Measurements from ENCODE around the gene TRH.

Gene TRH

GRCh38 chr3:129944709-129945108 is 29.8 kb upstream of the TRH start:
- Histone ChIP-seq H3K4me3 (ENCODE audit: low read length) (no peak overlapping the region), H3K27ac (ENCODE audit: low read length) (no peak overlapping the region), H3K36me3 (ENCODE audit: control insufficient read depth, low read depth, low read length) (no peaks in the 10 kb centered on the region), H3K27me3 (ENCODE audit: control insufficient read depth, insufficient read depth, low read length) (no peaks in the 10 kb centered on the region), H3K9ac (ENCODE audit: low read length) (no peak overlapping the region), H3K9me3 (ENCODE audit: control insufficient read depth, low read depth, low read length) (no peaks in the 10 kb centered on the region), H3K4me1 (ENCODE audit: control insufficient read depth, low read depth, low read length) (no peaks in the 10 kb centered on the region)

GRCh38 chr3:129947538-129948240 is 26.8 kb upstream of the TRH start:
- no peak overlapping the region for H3K27ac ChIP-seq (ENCODE audit: low read length)
- no peak overlapping the region for H3K4me3 ChIP-seq (ENCODE audit: low read length)
- no peaks in the 10 kb centered on the region for H3K27me3 ChIP-seq (ENCODE audit: control insufficient read depth, insufficient read depth, low read length)
- H3K4me1 ChIP-seq (ENCODE audit: control insufficient read depth, low read depth, low read length), result no peaks in the 10 kb centered on the region
- no peaks in the 10 kb centered on the region for H3K9me3 ChIP-seq (ENCODE audit: control insufficient read depth, low read depth, low read length)
- no peak overlapping the region for H3K9ac ChIP-seq (ENCODE audit: low read length)
- no peaks in the 10 kb centered on the region for H3K36me3 ChIP-seq (ENCODE audit: control insufficient read depth, low read depth, low read length)

DNA sequence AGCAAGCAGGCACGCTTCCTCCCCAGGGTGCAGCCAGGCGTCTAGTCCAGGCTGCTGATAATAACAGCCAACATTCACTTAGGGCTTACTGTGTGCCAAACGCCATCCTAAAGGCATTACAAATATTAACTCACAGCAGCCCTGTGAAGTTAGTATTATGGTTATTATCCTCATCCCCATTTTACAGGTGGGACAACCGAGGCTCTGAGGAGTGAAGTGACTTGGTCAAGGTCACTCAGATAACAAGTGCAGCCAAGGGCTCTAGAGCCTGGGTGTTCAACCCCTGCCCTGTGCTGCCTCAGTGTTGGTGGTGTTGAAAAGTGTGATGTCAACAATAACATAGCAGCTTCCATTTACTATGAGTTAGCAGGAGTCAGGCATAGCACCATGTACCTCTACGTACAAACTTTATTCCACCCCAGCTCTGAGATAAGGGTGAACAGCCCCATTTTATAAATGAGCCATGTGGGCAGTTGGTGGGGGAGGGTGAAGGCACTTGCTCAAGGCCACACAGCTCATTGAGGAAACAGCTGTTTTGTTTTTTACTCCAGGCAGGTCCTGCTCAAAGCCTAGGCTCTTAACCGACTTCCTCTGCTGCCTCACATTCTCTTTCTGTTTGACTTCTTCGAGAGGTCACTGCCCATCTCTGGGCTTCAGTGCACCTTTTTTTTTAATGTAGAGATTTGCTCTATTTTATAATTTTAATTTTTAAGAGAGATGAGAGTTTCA is 24.0 kb upstream of the TRH start:
- Histone ChIP-seq H3K4me1 (ENCODE audit: control insufficient read depth, low read depth, low read length) (no peaks in the 10 kb centered on the region), H3K27me3 (ENCODE audit: control insufficient read depth, insufficient read depth, low read length) (no peaks in the 10 kb centered on the region), H3K36me3 (ENCODE audit: control insufficient read depth, low read depth, low read length) (no peaks in the 10 kb centered on the region), H3K27ac (ENCODE audit: low read length) (no peak overlapping the region), H3K9me3 (ENCODE audit: control insufficient read depth, low read depth, low read length) (no peaks in the 10 kb centered on the region), H3K4me3 (ENCODE audit: low read length) (no peak overlapping the region), H3K9ac (ENCODE audit: low read length) (no peak overlapping the region)

- no peak overlapping the region for H3K4me3 ChIP-seq (ENCODE audit: low read length)
- H3K36me3 ChIP-seq (ENCODE audit: control insufficient read depth, low read depth, low read length), result no peaks in the 10 kb centered on the region
- no peaks in the 10 kb centered on the region for H3K9me3 ChIP-seq (ENCODE audit: control insufficient read depth, low read depth, low read length)
- no peak overlapping the region for H3K27ac ChIP-seq (ENCODE audit: low read length)
- no peaks in the 10 kb centered on the region for H3K4me1 ChIP-seq (ENCODE audit: control insufficient read depth, low read depth, low read length)
- no peaks in the 10 kb centered on the region for H3K27me3 ChIP-seq (ENCODE audit: control insufficient read depth, insufficient read depth, low read length)
- no peak overlapping the region for H3K9ac ChIP-seq (ENCODE audit: low read length)
Measured at GRCh38 chr3:129952556-129953355, 21.8 kb upstream of the TRH start.

GRCh38 chr3:129953621-129954020 is 20.9 kb upstream of the TRH start:
- no peak overlapping the region for H3K4me3 ChIP-seq (ENCODE audit: low read length)
- no peaks in the 10 kb centered on the region for H3K27me3 ChIP-seq (ENCODE audit: control insufficient read depth, insufficient read depth, low read length)
- H3K9me3 ChIP-seq (ENCODE audit: control insufficient read depth, low read depth, low read length), result no peaks in the 10 kb centered on the region
- H3K36me3 ChIP-seq (ENCODE audit: control insufficient read depth, low read depth, low read length), result no peaks in the 10 kb centered on the region
- no peaks in the 10 kb centered on the region for H3K4me1 ChIP-seq (ENCODE audit: control insufficient read depth, low read depth, low read length)
- no peak overlapping the region for H3K9ac ChIP-seq (ENCODE audit: low read length)
- H3K27ac ChIP-seq (ENCODE audit: low read length), result no peak overlapping the region

DNA sequence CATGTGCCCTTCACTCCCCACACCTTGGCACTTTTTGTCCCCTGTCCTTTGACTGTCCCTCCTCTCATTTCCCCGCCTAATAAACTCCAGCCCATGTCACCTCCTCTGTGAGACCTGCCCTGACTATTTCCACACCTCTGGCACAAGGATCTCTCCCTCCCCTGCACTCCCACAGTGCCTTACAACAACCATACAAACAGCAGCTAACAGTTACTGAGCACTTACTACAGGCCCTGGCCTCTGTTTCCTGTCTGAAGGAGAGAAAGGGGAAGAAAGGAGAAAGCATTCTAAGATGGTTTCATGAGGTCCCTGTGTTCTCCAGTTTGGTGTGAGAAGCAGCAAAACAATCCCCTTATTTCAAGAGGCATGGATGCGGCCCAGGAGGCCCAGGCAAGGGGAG is 20.0 kb upstream of the TRH start:
- no peaks in the 10 kb centered on the region for H3K4me1 ChIP-seq (ENCODE audit: control insufficient read depth, low read depth, low read length)
- H3K27ac ChIP-seq (ENCODE audit: low read length), result no peak overlapping the region
- no peaks in the 10 kb centered on the region for H3K36me3 ChIP-seq (ENCODE audit: control insufficient read depth, low read depth, low read length)
- H3K27me3 ChIP-seq (ENCODE audit: control insufficient read depth, insufficient read depth, low read length), result no peaks in the 10 kb centered on the region
- no peak overlapping the region for H3K9ac ChIP-seq (ENCODE audit: low read length)
- no peaks in the 10 kb centered on the region for H3K9me3 ChIP-seq (ENCODE audit: control insufficient read depth, low read depth, low read length)
- no peak overlapping the region for H3K4me3 ChIP-seq (ENCODE audit: low read length)

DNA sequence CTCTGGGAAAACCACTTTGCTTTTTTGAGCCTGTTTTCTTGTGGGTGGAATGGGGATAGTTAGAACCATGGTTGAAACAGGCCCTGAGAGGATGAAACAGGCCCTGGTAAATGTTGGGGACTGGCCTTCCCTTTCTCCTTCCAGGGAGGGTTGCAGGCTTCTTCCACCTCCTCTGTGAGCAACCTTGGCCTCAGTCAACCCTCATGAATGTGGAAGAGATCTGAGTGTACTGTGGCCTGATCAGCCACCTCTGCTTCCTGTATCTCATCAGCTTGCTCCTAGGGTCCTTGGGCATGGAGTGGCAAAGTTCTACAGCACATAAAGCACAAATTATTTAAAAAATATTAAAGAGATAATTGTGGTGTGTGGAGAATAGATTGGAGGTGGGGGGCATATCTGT is 17.6 kb upstream of the TRH start:
- H3K27ac ChIP-seq (ENCODE audit: low read length), result no peak overlapping the region
- H3K4me1 ChIP-seq (ENCODE audit: control insufficient read depth, low read depth, low read length), result no peaks in the 10 kb centered on the region
- no peaks in the 10 kb centered on the region for H3K9me3 ChIP-seq (ENCODE audit: control insufficient read depth, low read depth, low read length)
- H3K9ac ChIP-seq (ENCODE audit: low read length), result no peak overlapping the region
- no peaks in the 10 kb centered on the region for H3K27me3 ChIP-seq (ENCODE audit: control insufficient read depth, insufficient read depth, low read length)
- no peak overlapping the region for H3K4me3 ChIP-seq (ENCODE audit: low read length)
- no peaks in the 10 kb centered on the region for H3K36me3 ChIP-seq (ENCODE audit: control insufficient read depth, low read depth, low read length)

GRCh38 chr3:129958755-129959154 is 15.8 kb upstream of the TRH start:
- H3K4me1 ChIP-seq (ENCODE audit: control insufficient read depth, low read depth, low read length), result no peaks in the 10 kb centered on the region
- no peak overlapping the region for H3K4me3 ChIP-seq (ENCODE audit: low read length)
- H3K36me3 ChIP-seq (ENCODE audit: control insufficient read depth, low read depth, low read length), result no peaks in the 10 kb centered on the region
- no peak overlapping the region for H3K27ac ChIP-seq (ENCODE audit: low read length)
- H3K9me3 ChIP-seq (ENCODE audit: control insufficient read depth, low read depth, low read length), result no peaks in the 10 kb centered on the region
- H3K27me3 ChIP-seq (ENCODE audit: control insufficient read depth, insufficient read depth, low read length), result no peaks in the 10 kb centered on the region
- H3K9ac ChIP-seq (ENCODE audit: low read length), result no peak overlapping the region

DNA sequence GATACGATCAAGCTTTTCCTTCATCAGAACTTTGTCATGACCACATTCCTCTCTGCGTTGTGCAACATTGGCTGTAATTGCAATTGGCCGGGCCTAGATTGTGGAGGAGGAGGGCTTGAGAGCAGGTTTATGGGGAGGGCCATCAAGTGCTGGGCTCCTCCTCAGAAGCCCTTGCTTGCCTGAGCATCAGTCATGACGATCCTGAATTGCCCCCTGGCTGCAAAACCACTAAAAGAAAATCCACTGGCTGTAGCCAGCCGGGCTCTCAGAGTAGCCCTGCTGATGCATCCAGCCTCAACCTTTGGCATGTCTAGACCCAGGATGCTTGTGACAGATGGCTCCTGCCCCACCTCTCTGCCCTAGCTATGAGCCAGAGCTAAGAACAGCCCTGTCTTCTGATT is 13.4 kb upstream of the TRH start:
- Histone ChIP-seq H3K36me3 (ENCODE audit: control insufficient read depth, low read depth, low read length) (no peaks in the 10 kb centered on the region), H3K27me3 (ENCODE audit: control insufficient read depth, insufficient read depth, low read length) (peaks cover 4% of the 10 kb centered on the region), H3K4me1 (ENCODE audit: control insufficient read depth, low read depth, low read length) (no peaks in the 10 kb centered on the region), H3K9ac (ENCODE audit: low read length) (no peak overlapping the region), H3K4me3 (ENCODE audit: low read length) (no peak overlapping the region), H3K9me3 (ENCODE audit: control insufficient read depth, low read depth, low read length) (no peaks in the 10 kb centered on the region), H3K27ac (ENCODE audit: low read length) (no peak overlapping the region)

DNA sequence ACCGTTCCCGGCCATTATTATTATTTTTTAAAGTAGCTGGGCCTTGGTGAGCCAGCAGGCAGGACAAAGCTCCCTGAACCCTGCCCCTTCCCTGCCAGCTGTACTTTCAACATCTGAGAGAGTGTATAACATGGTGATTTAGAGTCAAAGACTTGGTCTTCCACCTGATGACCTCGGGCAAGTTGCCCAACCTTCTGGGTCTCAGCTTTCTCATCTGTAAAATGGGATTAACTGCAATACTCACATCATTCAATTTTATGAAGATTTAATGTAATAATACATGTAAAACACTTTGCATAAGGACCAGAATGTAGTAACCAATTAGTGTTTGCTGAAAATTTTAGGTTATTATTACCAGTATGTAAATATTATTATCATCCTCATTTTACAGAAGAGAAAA is 11.9 kb upstream of the TRH start:
- no peaks in the 10 kb centered on the region for H3K9me3 ChIP-seq (ENCODE audit: control insufficient read depth, low read depth, low read length)
- H3K4me3 ChIP-seq (ENCODE audit: low read length), result no peak overlapping the region
- peaks cover 18% of the 10 kb centered on the region for H3K27me3 ChIP-seq (ENCODE audit: control insufficient read depth, insufficient read depth, low read length)
- H3K4me1 ChIP-seq (ENCODE audit: control insufficient read depth, low read depth, low read length), result no peaks in the 10 kb centered on the region
- H3K9ac ChIP-seq (ENCODE audit: low read length), result no peak overlapping the region
- no peaks in the 10 kb centered on the region for H3K36me3 ChIP-seq (ENCODE audit: control insufficient read depth, low read depth, low read length)
- H3K27ac ChIP-seq (ENCODE audit: low read length), result no peak overlapping the region

DNA sequence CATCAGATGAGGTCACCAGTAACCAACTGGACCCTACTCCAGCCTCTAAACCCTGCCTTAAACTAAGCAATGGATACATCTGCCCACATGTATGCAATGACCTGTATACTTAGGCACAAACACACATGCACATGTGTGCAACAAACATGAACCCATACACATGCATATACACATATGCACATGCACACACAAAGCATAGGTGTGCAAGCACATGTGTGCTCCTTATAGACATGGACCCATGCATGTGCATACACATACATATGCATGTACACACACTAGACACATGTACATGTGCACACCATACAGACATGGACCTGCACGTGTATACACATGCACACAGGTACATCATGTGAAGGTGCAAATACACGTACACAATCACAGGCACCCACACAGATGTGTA is 8.6 kb upstream of the TRH start:
- peaks cover 51% of the 10 kb centered on the region for H3K27me3 ChIP-seq (ENCODE audit: control insufficient read depth, insufficient read depth, low read length)
- no peak overlapping the region for H3K4me3 ChIP-seq (ENCODE audit: low read length)
- no peak overlapping the region for H3K9ac ChIP-seq (ENCODE audit: low read length)
- no peaks in the 10 kb centered on the region for H3K9me3 ChIP-seq (ENCODE audit: control insufficient read depth, low read depth, low read length)
- peaks cover 4% of the 10 kb centered on the region for H3K4me1 ChIP-seq (ENCODE audit: control insufficient read depth, low read depth, low read length)
- no peaks in the 10 kb centered on the region for H3K36me3 ChIP-seq (ENCODE audit: control insufficient read depth, low read depth, low read length)
- H3K27ac ChIP-seq (ENCODE audit: low read length), result no peak overlapping the region

Measured in iPS-18a (cell line).